ENCODE results near the gene ZFYVE28.

GRCh38 chr4:2443061-2443730, 24.8 kb upstream of the ZFYVE28 start:
- no peak for TF ChIP-seq GATA2 (IDR thresholded peaks at IDR 0.05; ENCODE audit: low read depth, low read length)
- TF ChIP-seq GATA3 (IDR thresholded peaks at IDR 0.05; ENCODE audit: low read depth, low read length): no peak

All from SH-SY5Y (cell line).